ES-I3 (cell line): ENCODE results near the gene RBMY1E.
"Not testable (repeated sequence)": the region's sequence is repeated elsewhere in the genome, so short reads cannot be mapped to it uniquely, and the experiment has no call there.

Experiments
- H3K36me3 ChIP-seq: 2 replicates; pipeline ENCODE4 v1.6.1; 2013; ENCODE audit warnings: mild to moderate bottlenecking, low read length, control low read depth, moderate library complexity; ENCODE audit not compliant: insufficient read depth
- H3K4me1 ChIP-seq: 2 replicates; pipeline ENCODE4 v1.6.1; 2013; ENCODE audit warnings: mild to moderate bottlenecking, control low read depth, low read length; ENCODE audit not compliant: insufficient read depth
- H3K9ac ChIP-seq: 2 replicates; pipeline ENCODE4 v1.6.1; 2013; ENCODE audit warnings: low read depth, mild to moderate bottlenecking, low read length, moderate library complexity
- H3K9me3 ChIP-seq: 2 replicates; pipeline ENCODE4 v1.6.1; 2013; ENCODE audit warnings: mild to moderate bottlenecking, low read length, moderate library complexity; ENCODE audit not compliant: control insufficient read depth, insufficient read depth

Gene RBMY1E

DNA sequence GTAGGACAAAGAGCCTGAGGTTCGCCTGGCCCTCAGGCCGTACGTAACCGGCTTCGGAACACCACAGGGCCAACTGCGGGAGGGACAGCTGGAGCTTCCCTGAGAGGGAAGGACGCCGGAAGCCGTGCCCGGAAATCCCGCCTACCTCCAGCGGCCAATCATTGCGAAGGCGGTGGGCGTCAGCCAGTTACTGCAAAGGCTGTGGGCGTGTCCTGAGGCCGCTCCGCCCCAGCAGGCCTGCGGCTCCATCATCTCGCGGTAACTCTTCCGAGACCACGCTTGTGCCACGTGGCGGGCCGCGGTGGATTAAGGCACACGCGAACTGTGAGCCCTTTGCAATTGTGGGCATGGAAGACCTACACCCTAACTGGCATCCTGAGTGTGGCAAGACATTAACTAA lies at the start of gene RBMY1E:
TSS of gene RBMY1E (minus strand) at position 101 of the 400 bp plus-strand sequence. CDS start 1,978 bp downstream, outside the sequence.
- H3K4me1 ChIP-seq, result not testable (repeated sequence)

DNA sequence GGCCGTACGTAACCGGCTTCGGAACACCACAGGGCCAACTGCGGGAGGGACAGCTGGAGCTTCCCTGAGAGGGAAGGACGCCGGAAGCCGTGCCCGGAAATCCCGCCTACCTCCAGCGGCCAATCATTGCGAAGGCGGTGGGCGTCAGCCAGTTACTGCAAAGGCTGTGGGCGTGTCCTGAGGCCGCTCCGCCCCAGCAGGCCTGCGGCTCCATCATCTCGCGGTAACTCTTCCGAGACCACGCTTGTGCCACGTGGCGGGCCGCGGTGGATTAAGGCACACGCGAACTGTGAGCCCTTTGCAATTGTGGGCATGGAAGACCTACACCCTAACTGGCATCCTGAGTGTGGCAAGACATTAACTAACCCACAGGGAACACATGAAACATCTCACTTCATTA lies 23.4 kb downstream of the RBMY1E start, which contains the start of gene RBMY1D:
TSS of gene RBMY1D (minus strand) at position 101 of the 400 bp plus-strand sequence. CDS start 2,013 bp downstream, outside the sequence.
- H3K9ac ChIP-seq, H3K36me3 ChIP-seq, H3K4me1 ChIP-seq, H3K9me3 ChIP-seq: not testable (repeated sequence)

More for the DNA sequence above, at the start of gene RBMY1E:
- H3K9ac ChIP-seq, H3K36me3 ChIP-seq, H3K9me3 ChIP-seq: not testable (repeated sequence)

- not testable (repeated sequence) for H3K4me1 ChIP-seq, H3K9ac ChIP-seq, H3K36me3 ChIP-seq, H3K9me3 ChIP-seq
Measured at GRCh38 chrY:21869407-21870076, 48.3 kb downstream of the RBMY1E start.
